Mucosa of stomach (tissue), 1 donor: ENCODE results near the gene PRG3.

Experiments used
- H3K27me3 ChIP-seq: one replicate; pipeline ENCODE4 v1.7.0; 2013; ENCODE audit warnings: mild to moderate bottlenecking, low read length; ENCODE audit not compliant: control insufficient read depth, insufficient read depth
- H3K36me3 ChIP-seq: one replicate; pipeline ENCODE4 v1.7.0; 2013; ENCODE audit warnings: low read length; ENCODE audit not compliant: control insufficient read depth, insufficient read depth
- H3K4me1 ChIP-seq: one replicate; pipeline ENCODE4 v1.7.0; 2013; ENCODE audit warnings: mild to moderate bottlenecking, low read length; ENCODE audit not compliant: control insufficient read depth, insufficient read depth
- H3K4me3 ChIP-seq: one replicate; pipeline ENCODE4 v1.7.0; 2013; ENCODE audit warnings: low read length
- H3K9ac ChIP-seq: one replicate; pipeline ENCODE4 v1.7.0; 2013; ENCODE audit warnings: mild to moderate bottlenecking, low read length, moderate library complexity
- H3K9me3 ChIP-seq: one replicate; pipeline ENCODE4 v1.7.0; 2013; ENCODE audit warnings: mild to moderate bottlenecking, low read length, moderate library complexity; ENCODE audit not compliant: control insufficient read depth
- donor health status: Pancreatic carcinoma.

Gene PRG3

GRCh38 chr11:57349491-57350274, 31.3 kb downstream of the PRG3 start:
- no peaks in the 10 kb centered on the region for H3K4me1 ChIP-seq
- H3K4me3 ChIP-seq, result no peak overlapping the region
- H3K9ac ChIP-seq, result no peak overlapping the region

DNA sequence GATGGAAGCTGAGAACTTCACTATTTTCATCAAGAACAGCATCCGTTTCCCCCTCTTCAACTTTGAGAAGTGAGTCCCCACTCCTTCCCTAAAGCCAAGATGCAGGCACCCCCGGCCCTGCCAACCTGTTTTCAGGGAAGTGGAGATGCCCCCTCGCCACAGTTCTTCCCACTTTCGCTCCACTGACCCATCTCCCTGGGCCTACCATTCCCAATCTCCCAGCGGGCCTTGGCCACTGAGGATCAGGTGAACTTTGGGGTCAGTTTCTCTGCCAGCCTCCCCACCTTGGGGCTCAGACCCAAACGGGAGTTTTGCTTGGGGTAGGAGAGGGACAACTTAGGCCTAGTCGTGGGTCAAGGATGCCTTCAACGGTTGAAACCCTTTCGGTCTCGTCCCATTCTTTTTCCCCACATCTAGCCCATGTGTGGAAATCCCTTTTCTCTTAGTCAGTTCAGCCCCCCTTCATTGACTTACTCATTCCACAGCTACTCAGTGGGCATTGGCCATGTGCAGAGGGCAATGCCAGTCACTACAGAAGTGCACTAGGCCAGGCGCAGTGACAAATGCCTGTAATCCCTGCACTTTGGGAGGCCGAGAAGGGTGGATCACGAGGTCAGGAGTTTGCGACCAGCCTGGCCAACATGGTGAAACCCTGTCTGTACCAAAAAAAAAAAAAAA, 32.2 kb downstream of the PRG3 start:
- H3K9me3 ChIP-seq, result no peaks in the 10 kb centered on the region
- no peaks in the 10 kb centered on the region for H3K4me1 ChIP-seq
- no peaks in the 10 kb centered on the region for H3K36me3 ChIP-seq
- H3K27me3 ChIP-seq, result no peaks in the 10 kb centered on the region
- no peak overlapping the region for H3K4me3 ChIP-seq
- no peak overlapping the region for H3K9ac ChIP-seq

More at GRCh38 chr11:57349491-57350274, 31.3 kb downstream of the PRG3 start:
- Histone ChIP-seq H3K36me3 (no peaks in the 10 kb centered on the region), H3K9me3 (no peaks in the 10 kb centered on the region), H3K27me3 (no peaks in the 10 kb centered on the region)

DNA sequence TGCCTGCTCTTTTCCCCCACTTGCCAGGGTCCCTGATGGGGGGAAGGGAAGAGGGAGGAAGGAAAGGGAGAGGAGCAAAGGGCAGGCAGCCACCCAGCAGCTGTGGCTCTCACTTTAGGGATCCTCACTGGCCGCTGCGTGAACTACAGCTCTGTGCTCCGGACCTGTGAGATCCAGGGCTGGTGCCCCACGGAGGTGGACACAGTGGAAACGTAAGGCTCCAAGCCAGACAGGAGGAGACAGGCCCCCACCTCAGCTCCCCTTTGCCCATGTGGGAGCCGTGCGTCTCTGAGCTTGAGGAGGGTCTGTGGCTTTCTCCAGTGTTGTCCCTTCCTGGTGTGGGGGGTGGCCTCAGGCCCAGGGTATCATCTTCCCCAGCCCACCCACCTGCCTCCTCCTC, 32.9 kb downstream of the PRG3 start:
- Histone ChIP-seq H3K27me3 (no peaks in the 10 kb centered on the region), H3K9ac (no peak overlapping the region), H3K4me3 (no peak overlapping the region), H3K4me1 (no peaks in the 10 kb centered on the region), H3K9me3 (no peaks in the 10 kb centered on the region), H3K36me3 (no peaks in the 10 kb centered on the region)

DNA sequence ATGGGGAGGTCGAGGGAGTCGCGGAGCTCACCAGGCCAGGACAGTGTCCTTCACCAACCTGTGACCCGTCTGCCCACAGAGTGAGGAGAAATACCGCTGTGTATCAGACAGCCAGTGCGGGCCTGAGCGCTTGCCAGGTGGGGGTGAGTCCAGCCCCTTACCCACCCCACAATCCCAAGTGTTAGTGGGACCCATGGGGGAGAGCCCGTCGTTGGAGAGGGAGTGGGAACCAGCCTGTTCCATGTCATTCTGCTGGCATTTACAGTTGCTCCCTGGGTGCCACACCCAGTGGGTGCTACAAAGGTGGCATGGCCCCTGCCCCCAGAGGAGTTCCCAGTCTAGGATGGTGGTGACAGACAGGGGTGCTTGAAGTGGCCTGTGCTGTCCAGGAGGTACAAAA, 33.6 kb downstream of the PRG3 start:
- Histone ChIP-seq H3K4me3 (no peak overlapping the region), H3K9ac (no peak overlapping the region), H3K9me3 (no peaks in the 10 kb centered on the region), H3K36me3 (no peaks in the 10 kb centered on the region), H3K27me3 (no peaks in the 10 kb centered on the region), H3K4me1 (no peaks in the 10 kb centered on the region)

- Histone ChIP-seq H3K4me1 (no peaks in the 10 kb centered on the region), H3K27me3 (no peaks in the 10 kb centered on the region), H3K9ac (no peak overlapping the region), H3K36me3 (no peaks in the 10 kb centered on the region), H3K9me3 (no peaks in the 10 kb centered on the region), H3K4me3 (no peak overlapping the region)
Measured at GRCh38 chr11:57345555-57346211, 35.3 kb downstream of the PRG3 start.

DNA sequence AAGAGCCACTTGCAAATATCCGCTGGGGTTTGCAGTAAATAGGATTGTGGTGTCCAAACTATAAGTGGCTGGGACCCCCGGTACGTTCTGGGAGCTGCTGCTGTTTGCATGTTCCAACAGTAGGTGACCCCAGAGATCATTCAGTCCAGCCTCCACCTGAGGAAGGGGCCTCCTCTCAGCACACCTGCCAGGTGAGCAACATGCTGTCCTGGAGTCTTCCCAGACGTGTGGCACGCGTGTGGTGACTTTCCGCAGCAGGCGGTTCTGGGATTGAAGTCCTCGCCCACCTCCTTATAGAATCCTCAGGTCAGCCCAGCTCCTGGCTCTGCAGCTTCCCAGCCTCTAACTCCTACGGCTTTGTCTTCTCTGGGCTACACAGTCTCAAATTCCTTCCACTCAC, 36.1 kb downstream of the PRG3 start:
- H3K27me3 ChIP-seq, result no peaks in the 10 kb centered on the region
- no peaks in the 10 kb centered on the region for H3K9me3 ChIP-seq
- no peak overlapping the region for H3K9ac ChIP-seq
- no peak overlapping the region for H3K4me3 ChIP-seq
- no peaks in the 10 kb centered on the region for H3K36me3 ChIP-seq
- H3K4me1 ChIP-seq, result no peaks in the 10 kb centered on the region

DNA sequence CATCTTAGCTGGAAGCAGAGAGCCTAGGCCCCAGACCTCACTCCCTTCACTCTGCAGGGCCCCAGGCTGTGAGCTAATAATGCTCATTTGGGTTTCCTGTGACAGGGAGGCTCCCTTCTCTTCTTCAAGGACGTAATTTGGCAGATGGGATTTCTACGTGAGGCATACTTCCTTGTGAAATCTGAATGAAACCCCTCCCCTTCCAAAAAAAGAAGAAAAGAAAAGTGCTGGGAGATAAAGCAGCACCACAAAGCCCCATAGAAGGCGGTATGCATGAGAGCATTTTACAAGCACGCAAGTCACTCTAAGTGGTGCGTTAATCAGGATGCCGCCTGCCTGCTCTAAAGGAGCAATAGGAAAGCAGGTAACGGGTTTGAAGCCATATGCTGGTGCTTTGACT, 37.1 kb downstream of the PRG3 start:
- H3K9ac ChIP-seq, result no peak overlapping the region
- no peak overlapping the region for H3K4me3 ChIP-seq
- H3K4me1 ChIP-seq, result no peaks in the 10 kb centered on the region
- no peaks in the 10 kb centered on the region for H3K27me3 ChIP-seq
- no peaks in the 10 kb centered on the region for H3K9me3 ChIP-seq
- H3K36me3 ChIP-seq, result no peaks in the 10 kb centered on the region

DNA sequence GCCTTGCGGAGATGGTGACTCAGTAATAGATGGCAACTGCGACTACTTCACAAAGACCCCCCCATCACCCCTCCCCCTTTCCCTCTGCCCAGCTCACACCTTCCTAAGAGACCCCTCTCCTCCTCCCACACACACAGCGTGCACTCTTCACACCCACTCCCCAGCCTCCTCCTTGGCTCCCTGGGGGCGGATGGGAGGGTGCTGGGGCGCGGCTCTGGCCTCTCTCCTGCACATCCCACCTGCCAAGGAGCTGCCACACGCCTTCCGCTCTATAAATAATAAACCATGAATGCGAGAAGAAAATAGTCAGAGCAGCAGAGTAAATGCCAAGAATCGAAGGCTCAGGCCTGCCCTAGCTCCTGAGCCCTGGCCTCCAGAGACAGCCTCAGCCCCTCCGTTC, 38.2 kb downstream of the PRG3 start:
- Histone ChIP-seq H3K36me3 (no peaks in the 10 kb centered on the region), H3K4me3 (no peak overlapping the region), H3K9me3 (no peaks in the 10 kb centered on the region), H3K9ac (no peak overlapping the region), H3K27me3 (no peaks in the 10 kb centered on the region), H3K4me1 (no peaks in the 10 kb centered on the region)

- Histone ChIP-seq H3K27me3 (no peaks in the 10 kb centered on the region), H3K36me3 (no peaks in the 10 kb centered on the region), H3K4me3 (no peak overlapping the region), H3K4me1 (no peaks in the 10 kb centered on the region), H3K9me3 (no peaks in the 10 kb centered on the region), H3K9ac (no peak overlapping the region)
Measured at GRCh38 chr11:57341250-57341808, 39.6 kb downstream of the PRG3 start.

DNA sequence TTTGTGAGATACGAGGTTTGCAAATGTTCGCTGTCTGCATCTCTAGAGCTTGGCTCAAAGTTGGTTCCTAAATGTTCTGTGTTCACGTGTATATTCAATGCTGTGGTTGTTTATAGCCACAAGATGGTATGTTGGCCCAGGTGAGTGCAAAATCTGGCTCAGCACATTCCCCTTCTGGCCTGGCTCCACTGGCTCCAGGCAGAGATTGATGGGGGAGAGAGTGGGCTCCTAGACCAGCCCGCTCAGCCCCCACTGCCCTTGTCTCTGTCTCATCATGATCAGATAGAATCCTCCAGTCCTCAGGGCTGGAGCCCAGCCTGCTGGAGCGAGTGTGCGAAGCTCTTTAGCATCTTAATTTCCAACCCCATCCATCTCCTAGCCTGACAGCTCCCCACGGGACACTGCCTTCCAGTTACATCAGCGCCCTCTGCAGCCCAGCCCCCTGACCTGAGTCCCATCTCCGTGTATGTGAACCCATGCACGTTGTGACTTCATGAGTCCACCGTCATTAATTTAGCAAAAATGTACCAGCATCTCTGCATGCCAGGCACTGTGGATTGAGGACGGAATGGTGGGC, 40.8 kb downstream of the PRG3 start:
- Histone ChIP-seq H3K4me3 (no peak overlapping the region), H3K36me3 (no peaks in the 10 kb centered on the region), H3K4me1 (no peaks in the 10 kb centered on the region), H3K9ac (no peak overlapping the region), H3K27me3 (no peaks in the 10 kb centered on the region), H3K9me3 (no peaks in the 10 kb centered on the region)

GRCh38 chr11:57339328-57339727, 41.6 kb downstream of the PRG3 start:
- H3K4me1 ChIP-seq, result peaks cover 4% of the 10 kb centered on the region
- H3K9me3 ChIP-seq, result no peaks in the 10 kb centered on the region
- H3K36me3 ChIP-seq, result no peaks in the 10 kb centered on the region
- H3K9ac ChIP-seq, result no peak overlapping the region
- no peak overlapping the region for H3K4me3 ChIP-seq
- no peaks in the 10 kb centered on the region for H3K27me3 ChIP-seq

DNA sequence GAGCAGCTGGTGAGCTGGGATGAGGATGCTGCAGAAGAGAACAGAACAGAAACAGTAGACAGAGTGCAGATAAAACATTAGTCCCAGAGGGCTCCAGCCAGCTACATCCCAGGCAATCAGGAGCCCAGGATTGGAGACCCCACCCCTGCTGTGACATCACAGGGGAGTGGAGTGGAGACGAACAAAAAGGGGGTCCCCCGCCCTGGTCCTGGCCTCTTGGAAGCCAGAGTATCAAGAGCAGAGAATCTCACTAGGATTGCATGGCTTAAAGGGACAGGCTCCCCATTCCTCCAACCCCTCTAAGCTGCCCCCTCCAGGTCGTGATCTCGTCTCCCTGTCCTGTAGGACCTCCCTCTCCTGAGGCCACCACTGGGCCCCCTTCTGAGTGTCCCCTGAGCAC, 42.8 kb downstream of the PRG3 start, which contains the start of gene P2RX3:
P2RX3 (plus strand) TSS at position 211 of the 400 bp plus-strand sequence. CDS start 199 bp downstream, outside the sequence.
- no peaks in the 10 kb centered on the region for H3K9me3 ChIP-seq
- H3K4me3 ChIP-seq, result no peak within 1 kb of the TSS
- peaks cover 4% of the 10 kb centered on the region for H3K4me1 ChIP-seq
- H3K9ac ChIP-seq, result no peak within 1 kb of the TSS
- no peaks in the 10 kb centered on the region for H3K36me3 ChIP-seq
- H3K27me3 ChIP-seq, result no peaks in the 10 kb centered on the region
